ENCODE results near the gene VSIG4. TPM values are rescaled to one million over a fixed set of nuclear protein-coding genes. Genes with fewer than 3 reads are reported as not detected.

The VSIG4 gene
- total RNA-seq, 1 experiment from 2014 or later = not detected

DNA sequence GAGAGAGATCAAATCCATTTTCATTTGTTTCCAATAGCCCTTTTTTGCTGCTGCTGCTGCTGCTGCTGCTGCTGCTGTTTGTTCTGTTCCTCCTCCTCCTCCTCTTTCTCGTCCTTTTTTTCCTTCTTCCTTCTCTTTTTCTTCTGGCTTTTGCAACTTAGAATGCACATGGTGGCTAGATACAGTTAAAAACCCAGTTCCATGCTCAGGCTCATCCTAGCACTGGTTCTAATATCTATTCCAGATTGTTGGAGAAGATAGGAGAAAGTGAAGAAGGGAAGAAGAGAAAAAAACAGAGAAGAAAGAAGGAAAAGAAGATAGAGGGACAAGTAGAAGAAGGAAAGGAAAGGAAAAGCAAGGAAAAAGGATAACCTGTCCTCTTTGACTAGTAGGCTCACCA, 39.7 kb downstream of the VSIG4 start:
- no peak for TF ChIP-seq EZH2 (IDR thresholded peaks at IDR 0.05; ENCODE audit: borderline replicate concordance, low read depth, low read length, poor library complexity, severe bottlenecking)
- Histone ChIP-seq H3K4me3 (ENCODE audit: low read depth, low read length, poor library complexity, severe bottlenecking) (no peak overlapping the region), H3K27me3 (replicated peaks; ENCODE audit: insufficient read depth, low read depth, low read length, poor library complexity) (no peaks in the 10 kb centered on the region), H3K27ac (ENCODE audit: low read depth, low read length, poor library complexity, severe bottlenecking) (no peak overlapping the region), H3K4me1 (ENCODE audit: insufficient read depth, low read length, poor library complexity, severe bottlenecking) (no peaks in the 10 kb centered on the region), H3K9me3 (ENCODE audit: low read depth, low read length, poor library complexity, severe bottlenecking) (no peaks in the 10 kb centered on the region), H3K36me3 (ENCODE audit: insufficient read depth, low read length, poor library complexity, severe bottlenecking) (no peaks in the 10 kb centered on the region)
- intact Hi-C loops (cut with micrococcal nuclease; ENCODE audit: unreplicated experiment) = no loop called here
- no peak for DNase-seq (ENCODE audit: low spot score)
- ChIA-PET CTCF (no interaction called here), POLR2A (ENCODE audit: low non-redundant PET) (no interaction called here)
- no TSS peak for BruUV-seq (replicated peaks)

- no peaks in the 10 kb centered on the region for H3K27me3 ChIP-seq (replicated peaks; ENCODE audit: insufficient read depth, low read depth, low read length, poor library complexity)
- TF ChIP-seq EZH2 (IDR thresholded peaks at IDR 0.05; ENCODE audit: borderline replicate concordance, low read depth, low read length, poor library complexity, severe bottlenecking) (no peak), CTCF (conservative IDR thresholded peaks at IDR 0.05; ENCODE audit: low read depth, low read length) (no peak)
- no peaks in the 10 kb centered on the region for H3K9me3 ChIP-seq (ENCODE audit: low read depth, low read length, poor library complexity, severe bottlenecking)
- DNase-seq (ENCODE audit: low spot score) = no peak
- H3K4me3 ChIP-seq (ENCODE audit: low read depth, low read length, poor library complexity, severe bottlenecking) = no peak overlapping the region
- no peaks in the 10 kb centered on the region for H3K36me3 ChIP-seq (ENCODE audit: insufficient read depth, low read length, poor library complexity, severe bottlenecking)
- H3K27ac ChIP-seq (ENCODE audit: low read depth, low read length, poor library complexity, severe bottlenecking) = no peak overlapping the region
- intact Hi-C loops (cut with micrococcal nuclease; ENCODE audit: unreplicated experiment) = no loop called here
- ChIA-PET POLR2A (ENCODE audit: low non-redundant PET) (no interaction called here), CTCF (no interaction called here)
- H3K4me1 ChIP-seq (ENCODE audit: insufficient read depth, low read length, poor library complexity, severe bottlenecking) = no peaks in the 10 kb centered on the region
- BruUV-seq (replicated peaks) = no TSS peak
Observed at GRCh38 chrX:65999563-66000148, 40.2 kb downstream of the VSIG4 start.

- no peak for DNase-seq (ENCODE audit: low spot score)
- Histone ChIP-seq H3K4me3 (ENCODE audit: low read depth, low read length, poor library complexity, severe bottlenecking) (no peak overlapping the region), H3K9me3 (ENCODE audit: low read depth, low read length, poor library complexity, severe bottlenecking) (no peaks in the 10 kb centered on the region), H3K4me1 (ENCODE audit: insufficient read depth, low read length, poor library complexity, severe bottlenecking) (no peaks in the 10 kb centered on the region), H3K36me3 (ENCODE audit: insufficient read depth, low read length, poor library complexity, severe bottlenecking) (no peaks in the 10 kb centered on the region), H3K27me3 (replicated peaks; ENCODE audit: insufficient read depth, low read depth, low read length, poor library complexity) (no peaks in the 10 kb centered on the region), H3K27ac (ENCODE audit: low read depth, low read length, poor library complexity, severe bottlenecking) (no peak overlapping the region)
- ChIA-PET CTCF (no interaction called here), POLR2A (ENCODE audit: low non-redundant PET) (no interaction called here)
- TF ChIP-seq CTCF (conservative IDR thresholded peaks at IDR 0.05; ENCODE audit: low read depth, low read length) (no peak), EZH2 (IDR thresholded peaks at IDR 0.05; ENCODE audit: borderline replicate concordance, low read depth, low read length, poor library complexity, severe bottlenecking) (no peak)
- intact Hi-C loops (cut with micrococcal nuclease; ENCODE audit: unreplicated experiment) = no loop called here
- BruUV-seq (replicated peaks) = no TSS peak
Observed at GRCh38 chrX:65999029-65999562, 40.8 kb downstream of the VSIG4 start.
